Occipital lobe (tissue), 2 donors: Measurements from ENCODE around the gene TOB1. TPM values are rescaled to one million over a fixed set of nuclear protein-coding genes. Genes with fewer than 3 reads are reported as not detected.

Experiments
- DNase-seq: peaks from one replicate; lab custom pipeline; 2025; lab: John Stamatoyannopoulos, UW
- total RNA-seq: library from RNA; depleted of rRNA; stranded (reverse); fragments of >200 nt; gene quantifications from one replicate; pipeline ENCODE4 v1.2.3, GENCODE V29; 2014

The TOB1 gene
- total RNA-seq, 1 donor from 2014 or later: 15.0 TPM

DNA sequence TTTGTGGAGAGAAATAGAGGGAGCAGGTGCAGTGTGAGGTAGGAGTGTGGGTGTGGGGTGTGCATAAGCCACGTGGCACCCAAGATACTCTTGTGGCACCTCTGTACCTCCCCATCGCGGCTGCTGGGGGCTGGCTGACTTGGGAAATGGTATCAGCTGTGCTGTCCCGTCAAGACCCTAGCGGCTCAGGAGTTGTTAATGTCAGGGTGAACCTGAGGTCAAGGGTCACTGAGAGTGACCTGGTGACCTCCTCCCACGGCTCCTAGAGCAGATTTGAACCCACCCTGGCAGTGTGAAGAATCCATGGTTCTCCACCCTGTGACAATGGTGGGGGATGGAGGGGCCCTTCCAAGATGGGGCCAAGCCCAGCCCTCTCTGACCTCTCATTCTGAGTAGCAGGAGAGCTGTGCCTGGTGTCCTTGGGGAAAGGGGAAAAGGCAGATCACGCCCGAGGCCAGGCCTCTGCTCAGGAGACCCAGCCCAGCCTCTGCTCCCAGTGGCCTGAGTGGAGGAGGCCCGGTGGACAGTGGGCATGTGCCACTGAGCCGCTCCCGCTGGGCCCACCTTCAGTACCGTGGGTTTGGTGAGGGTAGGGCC, 33.8 kb downstream of the TOB1 start:
- DNase-seq: no peak

DNA sequence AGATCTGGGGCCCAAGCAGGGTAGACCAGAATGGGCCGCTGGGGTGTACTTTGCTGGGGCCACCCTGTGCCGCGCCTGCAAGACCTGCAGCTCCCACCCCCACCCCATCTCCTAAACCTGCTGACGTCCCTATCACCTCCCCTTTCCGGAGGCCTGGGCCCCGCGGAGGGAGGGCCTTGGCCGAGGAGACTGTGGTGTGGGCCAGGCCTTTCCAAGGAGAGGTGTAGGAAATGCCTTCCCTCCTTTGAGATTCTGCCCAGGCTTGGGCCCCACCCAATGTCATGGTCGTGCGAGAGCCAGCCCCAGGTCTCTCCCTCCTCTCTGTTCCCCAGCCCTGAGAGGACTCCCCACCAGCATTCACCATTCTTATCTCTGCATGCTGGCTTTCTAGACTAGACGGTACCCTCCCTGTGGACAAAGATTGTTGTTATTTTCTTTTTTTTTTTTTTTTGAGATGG, 34.7 kb downstream of the TOB1 start:
- no peak for DNase-seq

DNA sequence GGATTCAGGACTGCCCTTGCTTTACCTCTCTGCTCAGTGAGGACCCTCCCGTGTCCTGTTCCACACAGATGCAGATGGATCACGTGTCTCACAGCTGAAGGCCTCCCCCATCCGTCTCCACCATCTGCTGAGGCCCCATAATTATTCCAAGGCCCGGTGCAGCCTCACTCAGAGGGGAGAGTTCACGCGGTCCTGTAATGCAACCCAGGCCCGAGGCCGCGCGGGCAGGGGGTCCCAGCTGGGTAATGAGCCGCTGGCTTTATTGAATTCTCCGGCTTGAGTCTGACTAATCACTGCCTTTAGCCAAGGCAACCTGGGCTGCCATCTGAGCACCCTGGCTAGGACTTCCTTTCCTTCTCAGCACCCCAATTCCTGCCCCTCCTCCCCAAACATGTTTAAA, 35.2 kb downstream of the TOB1 start:
- DNase-seq: no peak

DNA sequence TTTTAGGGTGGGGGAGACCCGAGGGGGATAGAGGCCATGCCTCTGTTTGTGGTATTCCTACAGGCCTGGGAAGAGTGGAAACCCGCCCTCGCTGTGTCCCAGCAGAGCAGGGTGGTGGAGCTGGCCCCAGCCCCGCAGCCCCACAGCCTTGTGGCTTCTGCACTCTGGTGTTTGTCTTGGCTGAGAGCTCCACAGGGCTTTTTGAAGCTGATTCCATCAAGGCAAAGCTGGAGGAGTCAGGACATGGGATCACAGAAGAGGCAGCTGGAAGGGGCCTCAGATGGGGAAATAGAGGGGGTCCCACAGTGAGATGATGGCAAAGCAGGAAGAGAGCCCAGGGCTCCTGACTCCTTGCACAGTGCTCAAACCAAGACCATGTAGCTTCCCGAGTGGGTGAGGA, 35.8 kb downstream of the TOB1 start:
- no peak for DNase-seq

DNA sequence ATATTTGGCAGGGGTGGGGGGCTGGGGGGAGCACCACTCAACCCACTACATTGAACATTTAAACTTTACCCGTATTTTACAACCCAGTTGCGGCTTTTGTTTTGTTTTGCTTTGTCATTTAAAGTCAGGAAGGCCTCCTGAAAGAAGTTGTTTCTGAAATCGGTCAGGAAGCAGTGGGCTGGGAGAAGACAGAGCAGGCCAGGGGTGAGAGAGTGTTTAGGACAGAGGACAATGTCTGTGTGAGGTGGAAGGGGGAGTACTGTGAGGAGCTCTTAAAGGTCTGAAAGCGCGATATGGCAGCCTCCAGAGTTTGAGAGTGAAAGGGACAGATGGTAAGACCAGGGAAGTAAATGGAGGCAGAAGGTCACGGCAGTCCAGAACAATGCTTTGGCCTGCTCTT, 36.8 kb downstream of the TOB1 start:
- DNase-seq: no peak

DNA sequence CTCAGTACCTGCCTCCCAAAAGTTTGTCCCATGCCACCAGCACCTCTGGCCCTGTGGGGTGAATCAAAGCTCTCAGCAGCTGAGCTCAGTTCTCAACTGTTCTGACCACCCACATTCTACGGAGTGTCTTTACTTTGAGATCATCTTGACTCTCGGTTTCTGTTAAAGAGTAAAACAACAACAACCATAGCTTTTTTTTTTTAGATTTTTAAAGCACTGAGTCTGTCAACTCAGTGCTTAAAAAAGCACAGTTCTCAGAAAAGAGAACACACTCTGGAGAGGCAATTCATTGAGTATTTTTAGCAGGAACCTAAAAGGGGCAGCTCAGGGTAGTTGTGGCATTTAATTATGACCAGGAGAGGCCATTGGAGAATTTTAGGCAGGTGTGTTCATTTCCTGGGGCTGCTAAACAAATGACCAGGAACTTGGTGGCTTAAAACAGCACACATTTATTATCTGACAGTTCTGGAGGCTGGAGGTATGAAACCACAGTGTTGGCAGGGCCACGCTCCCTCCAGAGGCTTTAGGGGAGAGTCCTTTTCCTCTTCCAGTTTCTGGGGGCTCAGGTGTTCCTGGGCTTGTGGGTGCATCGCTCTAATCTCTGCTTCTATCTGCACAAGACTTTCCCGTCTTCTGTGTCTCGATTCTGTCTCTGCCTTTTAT, 37.5 kb downstream of the TOB1 start:
- DNase-seq: no peak

DNA sequence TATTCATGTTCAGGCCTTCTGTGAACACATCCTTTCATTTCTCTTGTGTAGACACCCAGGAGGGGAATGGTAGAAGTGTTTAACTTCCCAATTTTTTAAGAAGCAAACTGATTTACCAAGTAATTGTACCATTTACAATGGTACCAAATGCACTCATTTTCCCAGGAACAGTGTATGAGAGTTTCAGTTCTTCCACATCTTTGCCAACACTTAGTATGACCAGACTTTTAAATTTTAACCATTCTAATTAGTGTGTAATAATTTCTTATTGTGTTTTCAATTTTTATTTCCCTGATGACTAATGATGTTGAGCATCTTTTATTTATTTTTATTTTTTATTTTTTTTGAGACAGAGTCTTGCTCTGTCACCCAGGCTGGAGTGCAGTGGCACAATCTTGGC, 41.0 kb downstream of the TOB1 start:
- DNase-seq: no peak

DNA sequence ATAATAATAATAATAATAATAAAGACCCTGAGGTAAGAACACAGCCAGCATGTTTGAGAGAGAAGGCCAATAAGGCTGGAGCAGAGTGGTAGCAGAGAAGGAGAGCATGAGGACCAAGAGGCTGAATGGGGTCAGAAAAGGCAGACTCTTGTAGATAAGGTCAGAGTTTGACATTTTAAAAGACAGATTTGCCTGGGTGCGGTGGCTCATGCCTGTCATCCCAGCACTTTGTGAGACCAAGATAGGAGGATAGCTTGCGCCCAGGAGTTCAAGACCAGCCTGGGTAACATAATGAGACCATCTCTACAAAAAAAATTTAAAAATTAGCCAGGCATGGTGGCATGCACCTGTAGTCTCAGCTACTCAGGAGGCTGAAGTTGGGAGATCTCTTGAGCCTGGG, 41.7 kb downstream of the TOB1 start:
- DNase-seq: no peak

DNA sequence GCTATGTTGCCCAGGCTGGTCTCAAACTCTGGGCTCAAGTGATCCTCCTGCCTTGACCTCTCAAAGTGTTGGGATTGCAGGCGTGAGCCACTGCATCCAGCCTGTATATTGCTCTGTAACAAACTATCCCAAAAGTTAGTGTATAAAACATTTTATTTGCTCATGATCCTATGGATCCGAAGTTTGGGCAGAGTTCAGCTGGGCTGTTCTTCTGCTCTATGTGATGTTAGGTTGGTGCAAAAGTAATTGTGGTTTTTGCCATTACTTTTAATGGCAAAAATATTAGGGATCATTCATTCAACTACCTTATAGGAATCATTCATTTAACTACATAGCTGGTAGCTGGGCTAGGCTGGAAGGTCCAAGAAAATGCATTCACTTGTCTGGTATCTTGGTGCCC, 43.6 kb downstream of the TOB1 start:
- no peak for DNase-seq

DNA sequence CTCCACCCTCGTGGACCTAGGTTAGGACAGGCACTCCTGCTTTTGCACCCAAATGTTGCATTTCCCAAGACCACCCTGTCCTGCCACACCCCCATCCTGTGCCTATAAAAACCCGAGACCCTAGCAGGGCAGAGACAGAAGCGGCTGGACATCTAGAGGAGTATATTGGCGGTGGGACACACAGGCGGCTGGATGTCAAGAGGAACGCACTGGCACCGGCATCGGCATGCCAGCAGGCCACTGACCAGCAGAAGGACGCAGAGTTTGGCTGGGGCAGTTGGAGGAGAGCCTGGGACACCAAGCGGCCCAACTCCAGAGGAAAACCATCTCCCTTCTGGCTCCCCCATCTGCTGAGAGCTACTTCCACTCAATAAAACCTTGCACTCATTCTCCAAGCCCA, 45.5 kb downstream of the TOB1 start:
- DNase-seq: no peak

DNA sequence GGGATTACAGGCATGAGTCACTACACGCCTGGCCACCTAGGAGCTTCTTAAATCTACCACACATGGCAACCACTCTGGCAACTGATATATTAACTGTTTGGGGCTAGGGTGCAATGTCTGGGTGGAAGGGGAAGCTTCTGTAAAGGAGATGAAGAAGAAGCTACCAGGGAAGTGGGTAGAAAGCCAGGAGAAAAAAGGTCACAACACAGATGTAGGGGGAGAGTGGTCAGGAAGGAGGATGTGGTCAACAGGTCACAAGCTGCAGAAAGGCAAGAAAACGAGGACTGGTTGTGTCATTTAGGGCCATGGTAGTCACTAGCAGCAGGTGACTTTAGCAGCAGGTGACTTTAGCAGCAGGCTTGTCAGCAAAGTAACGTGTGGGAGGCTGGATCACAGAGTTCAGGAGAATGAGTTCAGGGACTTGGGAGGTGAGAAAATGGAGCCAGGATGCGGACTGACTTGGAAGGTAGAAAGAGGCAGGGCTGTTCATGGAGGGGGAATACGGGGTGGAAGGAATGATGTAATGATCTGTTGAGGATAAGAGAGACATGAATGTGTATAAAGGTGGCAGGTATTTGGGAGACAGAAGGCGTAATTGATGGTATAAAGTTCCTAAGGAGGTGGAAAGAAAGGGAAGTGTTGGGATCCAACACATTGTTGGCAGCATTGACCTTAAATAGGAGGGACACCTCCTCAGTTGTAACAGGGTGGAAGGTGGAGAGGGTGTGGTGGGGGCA, 47.1 kb downstream of the TOB1 start:
- DNase-seq: no peak

DNA sequence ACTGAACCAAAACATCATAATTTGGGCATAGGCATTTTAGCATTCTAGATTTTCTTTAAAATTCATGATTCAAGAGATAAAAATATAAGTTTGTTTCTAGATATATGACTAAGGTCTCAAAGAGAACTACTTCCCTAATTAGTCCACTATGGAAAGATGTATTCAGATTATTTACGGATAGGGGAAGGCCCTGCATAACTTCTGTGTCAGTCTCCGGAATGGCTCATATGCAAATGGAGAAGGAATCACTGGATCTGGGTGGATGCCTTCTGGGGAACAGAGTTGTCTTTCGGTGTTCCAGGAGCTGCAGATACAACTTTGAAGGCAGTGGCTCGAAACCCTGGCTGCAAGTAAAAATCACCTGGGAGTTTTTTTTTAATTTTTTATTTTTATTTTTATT, 47.9 kb downstream of the TOB1 start:
- no peak for DNase-seq

DNA sequence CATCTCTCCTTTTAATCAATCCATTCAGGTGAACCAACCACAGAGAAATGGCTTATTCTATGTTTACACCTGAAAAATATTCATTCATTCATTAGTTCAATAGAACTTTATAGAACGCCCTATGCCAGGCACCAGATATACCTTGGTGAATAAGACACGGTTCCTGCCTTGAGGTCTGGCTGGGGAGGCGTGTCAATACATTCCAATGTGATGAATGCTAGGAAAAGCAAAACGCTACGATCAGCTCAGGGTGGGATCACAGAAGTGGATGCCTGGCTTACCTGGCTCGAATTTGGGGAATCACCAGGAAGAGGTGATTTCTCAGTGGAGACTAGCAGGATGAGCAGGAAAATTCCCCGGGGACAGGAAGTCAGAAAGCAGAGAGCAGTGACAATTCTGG, 48.3 kb downstream of the TOB1 start:
- DNase-seq: no peak

DNA sequence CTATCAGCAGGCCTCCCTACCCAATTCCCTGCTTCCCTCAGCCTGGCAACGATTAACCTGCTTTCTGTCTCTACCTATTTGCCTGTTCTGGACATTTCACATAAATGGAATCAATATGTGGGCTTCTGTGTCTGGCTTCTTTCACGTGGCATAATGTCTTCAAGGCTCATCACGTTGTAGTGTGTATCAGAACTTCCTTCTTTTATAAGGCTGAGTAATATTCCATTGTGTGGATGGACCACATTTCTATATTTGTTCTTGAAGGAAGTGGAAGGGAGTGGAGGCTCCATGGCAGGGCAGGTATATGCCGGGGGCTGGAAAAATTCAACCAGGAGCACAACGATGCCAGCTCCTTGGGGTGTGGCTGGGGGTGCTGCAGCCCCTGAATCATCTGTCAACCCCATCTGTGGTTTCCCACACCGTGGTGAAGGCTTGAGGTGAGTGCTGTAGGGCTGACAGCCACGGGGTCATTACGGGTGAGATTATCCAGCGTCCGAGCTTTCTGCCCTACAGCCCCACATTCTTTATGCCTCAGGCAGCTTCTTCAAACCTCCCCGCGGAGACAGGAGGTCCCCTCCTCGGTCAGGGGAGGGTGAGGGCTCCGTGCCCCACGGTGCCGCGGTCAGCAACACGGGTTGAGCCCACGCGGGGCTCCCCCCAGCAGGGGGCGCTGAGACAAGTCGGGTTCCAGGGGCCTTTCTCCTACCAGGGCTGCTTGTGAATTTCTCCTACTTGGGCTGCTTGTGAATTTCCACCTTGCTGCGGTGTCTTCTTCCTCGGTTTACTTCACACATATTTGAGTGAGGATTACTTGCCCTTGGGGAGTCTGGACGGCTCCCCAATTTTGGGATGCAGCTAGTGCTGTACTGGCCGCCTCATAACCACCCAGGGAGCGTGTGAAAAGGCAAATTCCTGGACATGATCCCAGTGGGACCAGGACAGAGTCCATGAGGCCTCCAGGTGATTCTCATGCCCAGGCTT, 49.1 kb downstream of the TOB1 start:
- peak; percentile 15 for DNase-seq

DNA sequence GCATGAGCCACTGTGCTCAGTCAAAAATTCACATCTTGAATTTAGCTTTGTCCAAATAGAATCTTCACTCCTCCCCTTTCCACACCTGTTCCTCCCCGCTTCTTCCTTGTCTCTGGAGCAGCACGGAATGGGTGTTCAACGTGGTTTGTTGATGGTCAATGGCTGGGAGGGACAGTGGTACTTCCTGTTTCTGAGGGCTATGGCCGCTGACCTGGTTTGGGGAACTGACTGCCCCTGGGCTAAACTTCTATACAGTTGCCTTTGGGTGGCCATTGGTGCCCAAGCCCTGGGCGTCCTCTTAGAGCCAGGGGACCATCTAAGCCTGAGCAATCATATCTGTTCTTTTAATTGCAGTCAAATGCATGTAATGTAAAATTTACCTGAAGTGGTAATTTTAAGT, 49.9 kb downstream of the TOB1 start:
- DNase-seq: no peak

DNA sequence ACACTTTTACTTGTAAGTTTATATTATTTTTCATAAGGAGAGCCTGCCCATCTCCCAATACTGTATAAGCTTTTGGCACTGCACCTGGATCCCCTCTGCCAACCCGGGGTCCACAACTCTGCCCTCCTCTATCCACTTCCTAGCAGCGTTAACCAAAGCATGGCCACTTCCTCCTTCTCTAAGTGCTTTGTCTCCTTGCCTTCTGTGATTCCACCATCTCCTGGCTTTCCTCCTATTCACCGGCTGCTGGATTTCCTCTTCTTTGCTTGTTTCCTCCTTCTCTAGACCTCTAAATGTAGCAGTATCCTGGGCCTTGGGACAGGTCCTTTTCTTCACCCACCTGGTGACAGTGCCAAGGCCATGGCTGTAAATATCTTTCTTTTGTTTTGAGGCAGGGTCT, 50.8 kb downstream of the TOB1 start:
- DNase-seq: no peak

DNA sequence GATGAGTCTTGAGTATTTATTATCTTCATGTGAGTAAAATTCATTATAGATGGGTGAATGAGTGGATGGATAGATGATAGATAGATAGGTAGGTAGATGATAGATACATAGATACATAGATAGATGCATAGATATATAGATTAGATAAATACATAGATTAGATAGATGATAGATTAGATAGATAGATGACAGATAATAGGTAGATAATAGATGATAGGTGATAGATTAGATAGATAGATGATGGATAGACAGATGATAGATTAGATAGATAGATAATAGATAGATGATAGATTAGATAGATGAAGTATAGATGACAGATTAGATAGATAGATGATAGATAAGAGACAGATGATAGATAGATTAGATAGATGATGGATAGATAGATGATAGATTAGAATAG, 52.6 kb downstream of the TOB1 start:
- DNase-seq: no peak
